GM19397 (cell line): Measurements from ENCODE around the gene RNF113B.

Source experiments
- ATAC-seq: cut with Tn5 transposase; IDR thresholded peaks from one replicate; pipeline ENCODE4 v1.9.1; 2021; ENCODE audit warnings: mild to moderate bottlenecking, moderate library complexity; ENCODE audit not compliant: unreplicated experiment

Gene RNF113B

DNA sequence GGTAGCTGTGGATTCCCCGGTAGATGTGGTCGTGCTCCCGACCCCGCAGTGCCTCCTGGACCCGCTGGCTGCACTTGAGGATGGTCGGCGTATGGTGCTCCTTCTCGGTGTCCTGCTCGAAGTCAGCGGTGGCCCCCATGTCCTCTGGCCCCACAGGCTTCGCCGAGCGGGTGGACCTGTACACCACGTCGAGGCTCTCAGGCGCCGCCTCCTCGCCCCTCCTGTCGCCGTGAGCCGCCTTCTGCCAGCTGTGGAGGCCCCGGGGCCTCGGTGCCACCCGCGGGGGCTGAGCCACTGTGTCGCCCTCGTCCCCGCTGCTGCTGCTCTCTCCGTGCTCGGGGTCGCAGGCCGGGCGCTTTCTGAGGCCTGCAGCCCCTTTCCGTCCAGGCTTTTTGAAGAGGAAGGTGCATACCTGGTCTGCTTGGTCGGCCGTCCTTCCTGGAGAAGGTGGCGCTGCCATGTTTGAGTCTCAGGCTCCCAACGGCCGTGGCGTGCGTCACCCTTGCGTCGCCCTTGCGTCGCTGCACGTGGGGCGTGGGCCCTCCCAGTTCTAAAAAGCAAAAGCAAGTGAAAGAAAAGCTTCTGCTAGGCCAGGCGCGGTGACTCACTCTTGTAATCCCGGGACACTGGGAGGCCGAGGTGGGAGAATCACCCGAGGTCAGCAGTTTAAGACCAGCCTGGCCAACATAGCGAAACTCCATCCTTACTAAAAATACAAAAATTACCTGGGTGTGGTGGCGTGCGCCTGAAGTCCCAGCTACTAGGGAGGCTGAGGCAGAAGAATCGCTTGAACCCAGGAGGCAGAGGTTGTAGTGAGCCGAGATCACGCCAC, at the start of gene RNF113B:
Gene RNF113B (minus strand): TSS at position 493 of the 832 bp plus-strand sequence. CDS start 33 bp downstream, at position 460.
- no peak for ATAC-seq

DNA sequence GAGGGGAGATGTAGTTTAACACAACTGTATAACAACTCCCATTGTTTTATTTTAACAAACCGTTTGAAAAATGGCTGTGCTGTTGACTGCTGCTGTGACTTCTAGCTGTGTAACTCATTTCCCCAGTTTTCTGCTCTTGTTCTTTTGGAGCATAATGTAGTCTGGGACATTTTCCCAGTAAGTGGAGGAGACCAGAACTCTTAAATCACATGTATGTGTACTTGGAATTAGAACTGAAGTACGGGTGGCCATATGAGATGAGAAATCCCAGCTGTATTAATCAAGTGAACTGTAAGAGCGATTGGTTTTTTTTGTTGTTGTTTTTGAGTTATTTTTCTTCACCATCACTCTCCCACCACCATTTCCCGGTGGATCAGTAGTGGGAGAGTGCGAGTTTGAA, 49.4 kb upstream of the RNF113B start:
- ATAC-seq = no peak

GRCh38 chr13:98225036-98225940, 48.2 kb upstream of the RNF113B start:
- ATAC-seq = no peak

- ATAC-seq = no peak
Observed at GRCh38 chr13:98224557-98224956, 47.5 kb upstream of the RNF113B start.

DNA sequence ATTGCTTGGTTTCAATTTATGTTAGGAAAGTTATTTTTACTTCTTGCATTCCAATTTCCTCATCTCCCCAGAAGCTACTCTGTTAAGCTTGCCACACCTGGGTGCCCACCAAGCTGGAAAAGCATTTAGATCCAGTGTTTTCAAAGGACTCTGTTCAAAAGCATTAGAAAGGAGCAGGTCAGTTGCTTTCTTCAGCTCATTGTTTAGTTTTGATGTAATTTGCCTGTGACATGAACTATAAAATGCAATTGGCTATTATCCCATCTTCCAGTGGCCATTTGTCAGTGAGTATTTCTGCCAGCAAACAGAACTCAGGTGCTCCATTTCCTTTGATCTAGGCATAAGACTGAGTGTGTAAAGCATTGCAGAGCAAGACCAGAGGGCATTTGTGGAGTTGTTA, 46.7 kb upstream of the RNF113B start:
- ATAC-seq = no peak

DNA sequence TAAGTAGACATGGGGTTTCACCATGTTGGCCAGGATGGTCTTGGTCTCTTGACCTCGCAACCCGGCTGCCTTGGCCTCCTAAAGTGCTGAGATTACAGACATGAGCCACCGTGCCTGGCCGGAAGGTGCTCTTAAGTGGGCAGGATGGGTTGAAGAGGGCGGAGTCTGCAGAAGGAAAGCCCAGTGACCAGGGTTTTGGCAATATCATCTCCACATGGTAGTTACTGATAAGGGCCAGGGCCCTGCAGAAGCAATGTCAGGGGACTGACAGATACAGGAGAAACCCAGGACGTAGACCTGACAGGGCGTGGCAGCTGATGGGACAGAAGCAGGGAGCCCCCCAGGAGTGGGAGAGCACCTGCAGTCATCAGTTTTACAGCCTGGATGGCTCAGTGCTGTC, 45.7 kb upstream of the RNF113B start:
- no peak for ATAC-seq

GRCh38 chr13:98222081-98222554, 45.0 kb upstream of the RNF113B start:
- ATAC-seq = no peak

DNA sequence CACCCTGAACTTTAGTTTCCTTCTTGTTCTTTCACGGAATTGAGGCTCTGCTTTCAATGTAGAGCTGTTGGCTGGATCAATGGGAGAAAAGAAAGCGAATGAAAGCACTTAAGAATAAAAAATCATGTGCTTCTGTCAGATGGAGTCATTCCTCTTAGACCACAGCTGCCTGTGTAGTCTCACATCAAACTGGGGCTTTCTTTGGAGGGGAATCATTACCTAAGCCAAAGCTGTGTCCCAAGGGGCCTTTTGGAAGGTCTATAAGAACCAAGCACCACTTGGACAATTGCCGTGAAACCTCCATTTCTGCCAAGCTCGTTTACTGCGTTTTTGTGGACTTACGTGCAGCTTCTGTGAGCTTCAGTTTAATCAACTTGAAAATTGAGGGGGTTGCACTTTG, 44.2 kb upstream of the RNF113B start:
- no peak for ATAC-seq

- no peak for ATAC-seq
Observed at GRCh38 chr13:98220271-98220791, 43.3 kb upstream of the RNF113B start.

- no peak for ATAC-seq
Observed at GRCh38 chr13:98219685-98220084, 42.6 kb upstream of the RNF113B start.

GRCh38 chr13:98217597-98217996, 40.5 kb upstream of the RNF113B start:
- ATAC-seq = no peak

- no peak for ATAC-seq
Observed at GRCh38 chr13:98216711-98217285, 39.7 kb upstream of the RNF113B start.

DNA sequence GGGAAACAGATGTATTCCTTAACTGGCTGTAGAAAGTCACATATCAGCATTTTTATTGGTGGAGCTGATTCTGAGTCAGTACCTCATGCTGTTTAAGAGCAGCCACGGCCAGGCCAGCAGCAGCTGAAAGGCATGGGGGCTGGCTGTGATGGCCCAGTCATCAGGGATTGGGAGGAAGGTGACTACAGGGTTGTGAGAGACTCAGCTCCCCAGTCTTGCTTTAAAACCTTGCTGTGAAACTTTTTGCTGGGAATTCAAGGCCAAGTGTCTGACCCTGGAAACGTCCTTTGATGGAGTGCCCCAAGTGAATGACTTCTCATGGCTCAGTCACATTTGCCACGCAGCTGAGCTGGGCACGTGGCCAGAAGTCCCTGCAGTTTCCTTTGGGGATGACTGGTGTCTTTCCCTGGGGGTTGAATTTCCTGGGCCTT, 39.1 kb upstream of the RNF113B start:
- ATAC-seq = no peak

DNA sequence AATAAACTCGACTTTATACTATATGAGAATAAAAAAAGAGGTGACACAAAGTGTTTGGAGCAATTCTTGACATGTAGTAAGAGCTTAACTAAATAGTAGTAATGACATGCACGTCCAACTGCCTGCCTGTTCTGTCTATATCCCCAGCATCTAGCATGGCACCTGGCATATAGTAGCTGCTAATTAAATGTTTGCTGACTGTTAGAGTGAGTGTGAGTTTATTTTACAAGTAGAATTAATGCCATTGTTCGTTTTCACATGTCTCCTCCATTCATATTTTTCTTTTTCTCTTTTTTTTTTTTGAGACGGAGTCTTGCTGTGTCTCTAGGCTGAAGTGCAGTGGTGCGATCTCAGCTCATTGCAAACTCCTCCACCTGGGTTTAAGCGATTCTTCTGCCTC, 38.4 kb upstream of the RNF113B start:
- ATAC-seq = no peak

- no peak for ATAC-seq
Observed at GRCh38 chr13:98214707-98215106, 37.6 kb upstream of the RNF113B start.

DNA sequence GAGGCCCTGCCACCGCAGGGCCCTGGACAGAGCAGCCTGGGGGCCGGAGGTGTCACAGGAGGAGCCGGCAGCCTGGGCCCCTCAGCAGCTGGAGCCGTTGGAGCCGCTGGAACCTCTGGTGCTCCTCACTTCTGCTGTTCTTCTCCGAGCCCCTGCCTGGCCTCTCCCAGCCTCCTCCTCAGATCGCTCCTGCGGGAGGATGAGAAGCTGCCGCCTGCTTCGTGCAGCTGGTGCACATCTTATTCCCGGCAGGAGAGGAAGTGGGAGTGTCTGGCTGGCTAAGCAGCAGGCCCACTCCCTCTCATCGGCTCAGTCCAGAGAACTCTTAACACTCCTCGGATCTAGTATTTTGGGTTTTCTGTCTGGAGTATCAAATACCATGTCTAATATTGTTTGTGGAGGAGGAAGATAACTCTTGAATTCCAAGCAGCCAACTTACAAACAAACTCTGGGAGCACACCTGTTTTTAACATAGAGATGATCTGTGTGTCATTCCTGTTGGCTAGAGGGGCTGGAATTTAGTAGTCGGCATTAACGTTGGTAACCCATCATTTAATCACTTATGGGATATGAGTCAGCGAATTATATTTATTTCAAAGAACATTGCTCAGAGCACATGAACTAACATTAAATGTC, 37.1 kb upstream of the RNF113B start:
- no peak for ATAC-seq

- no peak for ATAC-seq
Observed at GRCh38 chr13:98213354-98213753, 36.3 kb upstream of the RNF113B start.

GRCh38 chr13:98212763-98213162, 35.7 kb upstream of the RNF113B start:
- ATAC-seq = no peak

DNA sequence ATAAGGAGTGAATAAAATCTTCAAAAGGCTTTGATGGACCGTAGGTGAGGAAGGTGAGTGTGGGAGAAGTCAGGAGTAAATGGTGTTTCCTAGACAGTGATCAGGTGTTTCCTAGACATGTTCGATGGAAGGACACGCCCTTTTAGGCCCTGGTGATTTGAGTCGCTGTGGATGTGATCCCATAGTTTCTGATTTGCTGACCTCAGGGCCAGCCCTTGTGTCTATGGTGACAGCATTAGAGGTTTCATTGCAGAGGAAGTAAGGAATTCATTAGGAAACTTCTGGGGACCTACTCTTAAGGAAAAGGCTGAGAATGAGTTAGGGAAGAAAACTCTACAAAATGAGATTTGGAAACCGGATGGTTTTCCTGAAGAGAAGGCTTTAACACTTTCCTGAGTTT, 31.5 kb upstream of the RNF113B start:
- ATAC-seq = no peak

- ATAC-seq = no peak
Observed at GRCh38 chr13:98207416-98207815, 30.3 kb upstream of the RNF113B start.

DNA sequence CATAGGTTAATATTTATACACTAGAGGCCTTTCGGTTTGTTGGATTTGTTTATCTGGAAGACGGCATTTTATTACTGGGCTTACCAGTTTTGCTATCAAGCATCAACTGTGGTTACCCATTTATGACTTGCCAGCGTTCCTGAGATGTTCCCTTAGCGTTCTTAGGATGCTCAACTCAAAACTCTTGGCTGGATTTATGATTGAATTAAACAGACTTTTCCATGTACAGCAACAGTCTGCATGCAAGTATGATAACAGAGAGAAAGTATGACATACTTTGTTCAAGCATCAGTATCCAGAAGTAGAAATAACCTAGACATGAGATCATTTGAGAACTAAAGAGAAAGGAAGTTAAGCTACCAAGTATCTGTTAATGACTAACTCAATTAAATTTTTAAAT, 29.9 kb upstream of the RNF113B start:
- ATAC-seq = no peak
